B cell (primary cell): ENCODE measurements around the gene RBMS3. TPM values are rescaled to one million over a fixed set of nuclear protein-coding genes. Genes with fewer than 3 reads are reported as not detected.

Source experiments
- ATAC-seq: fragments of 200-7000 bp; cut with Tn5 transposase; one replicate; pipeline ENCODE4 v1.10.0; 2021; ENCODE audit warnings: low read depth, mild to moderate bottlenecking, moderate number of reproducible peaks, moderate library complexity
- CTCF ChIA-PET: fragments of 350-600 bp; sonication (Branson Sonifier 250); formaldehyde crosslinking; loops from one replicate; lab custom pipeline; 2021; ENCODE audit warnings: antibody characterized with exemption, inconsistent platforms; lab: Charles Lee
- POLR2A ChIA-PET: fragments of 350-600 bp; sonication (Branson Sonifier 250); formaldehyde crosslinking; loops from one replicate; lab custom pipeline; 2021; ENCODE audit warnings: antibody characterized with exemption; lab: Charles Lee
- DNase-seq: peaks from one replicate; pipeline ENCODE4 v3.0.0; 2013
- H2AFZ ChIP-seq: 2 replicates; pipeline ENCODE4 v1.6.1; 2012; ENCODE audit warnings: mild to moderate bottlenecking, low read depth, low read length; ENCODE audit not compliant: insufficient read depth, poor library complexity, severe bottlenecking
- H3K27ac ChIP-seq, 2 donors: 1 replicate in 1 of 2; 2 replicates in 1 of 2; pipeline ENCODE4 v1.5.1; 2012 to 2013; ENCODE audit warnings: low read length in 2 of 2, mild to moderate bottlenecking in 2 of 2, moderate library complexity in 1 of 2
- H3K27me3 ChIP-seq, 4 experiments: fragments of 200-600 bp in 1 of 4; sonication (generic) in 1 of 4; replicated peaks in 1 of 4; 1 replicate in 2 of 4; 2 replicates in 2 of 4; pipeline versions ENCODE4 v1.6.1 to v1.7.0; 2013 to 2016; ENCODE audit warnings: low read length in 3 of 4, mild to moderate bottlenecking in 2 of 4, mixed read lengths in 1 of 4, moderate library complexity in 1 of 4; ENCODE audit not compliant: insufficient read depth in 4 of 4, control insufficient read depth in 3 of 4; ENCODE audit errors: control extremely low read depth in 1 of 4
- H3K36me3 ChIP-seq, 2 experiments: replicated peaks in 1 of 2; 1 replicate in 1 of 2; 2 replicates in 1 of 2; pipeline versions ENCODE4 v1.6.1 to v1.7.1; 2013; ENCODE audit warnings: low read length in 1 of 2; ENCODE audit not compliant: insufficient read depth in 2 of 2, control insufficient read depth in 1 of 2; ENCODE audit errors: control extremely low read depth in 1 of 2, extremely low read depth in 1 of 2
- H3K4me1 ChIP-seq, 2 donors: fragments of 200-600 bp in 1 of 2; sonication (generic) in 1 of 2; 1 replicate in 1 of 2; 2 replicates in 1 of 2; pipeline versions ENCODE4 v1.5.1 to v1.6.1; 2013 to 2017; ENCODE audit warnings: low read length in 2 of 2; ENCODE audit not compliant: control insufficient read depth in 2 of 2, insufficient read depth in 2 of 2
- H3K4me2 ChIP-seq: replicated peaks from 2 replicates; pipeline ENCODE3; 2012; ENCODE audit warnings: mild to moderate bottlenecking, low read depth, low read length; ENCODE audit not compliant: poor library complexity, severe bottlenecking
- H3K4me3 ChIP-seq, 5 experiments: fragments of 200-600 bp in 1 of 5; sonication (generic) in 1 of 5; 1 replicate in 3 of 5; 2 replicates in 2 of 5; pipeline versions ENCODE4 v1.5.1 to v1.7.0; 2011 to 2016; ENCODE audit warnings: low read length in 4 of 5, mild to moderate bottlenecking in 4 of 5, low read depth in 2 of 5, control low read depth in 1 of 5, moderate library complexity in 1 of 5; ENCODE audit not compliant: insufficient read depth in 1 of 5; ENCODE audit errors: control extremely low read depth in 1 of 5, extremely low read depth in 1 of 5
- H3K79me2 ChIP-seq: fragments of 200-600 bp; sonication (generic); one replicate; pipeline ENCODE4 v1.6.0; 2016; ENCODE audit warnings: low read length; ENCODE audit not compliant: control insufficient read depth, insufficient read depth
- H3K9ac ChIP-seq: fragments of 200-600 bp; sonication (generic); 2 replicates; pipeline ENCODE4 v1.6.1; 2017; ENCODE audit warnings: mild to moderate bottlenecking, low read length, moderate library complexity
- H3K9me3 ChIP-seq, 3 donors: one replicate each; pipeline versions ENCODE4 v1.6.1 to v1.7.1; 2013; ENCODE audit warnings: low read length in 2 of 3; ENCODE audit not compliant: control insufficient read depth in 2 of 3, insufficient read depth in 1 of 3; ENCODE audit errors: control extremely low read depth in 1 of 3
- H4K20me1 ChIP-seq: 2 replicates; pipeline ENCODE4 v1.6.0; 2012; ENCODE audit warnings: mild to moderate bottlenecking, low read length; ENCODE audit not compliant: insufficient read depth, control insufficient read depth, poor library complexity, severe bottlenecking
- H3K27ac Mint-ChIP-seq: one replicate; pipeline ENCODE4 v1.8.0; 2021; ENCODE audit warnings: mixed read lengths
- H3K27me3 Mint-ChIP-seq: one replicate; pipeline ENCODE4 v1.8.0; 2021; ENCODE audit warnings: mixed read lengths
- H3K4me1 Mint-ChIP-seq: one replicate; pipeline ENCODE4 v1.8.0; 2021; ENCODE audit warnings: mixed read lengths
- H3K4me3 Mint-ChIP-seq: one replicate; pipeline ENCODE4 v1.8.0; 2021; ENCODE audit warnings: mixed read lengths
- H3K9me3 Mint-ChIP-seq: one replicate; pipeline ENCODE4 v1.8.0; 2022; ENCODE audit warnings: mixed read lengths; ENCODE audit not compliant: insufficient read depth
- CTCF ChIP-seq: fragments of 200-600 bp; IDR thresholded peaks from one replicate; pipeline ENCODE4 v1.8.0; 2022; ENCODE audit warnings: antibody characterized with exemption, mild to moderate bottlenecking
- EZH2 ChIP-seq: IDR thresholded peaks from 2 replicates; pipeline ENCODE4 v1.6.1; 2012; ENCODE audit warnings: borderline replicate concordance, low read depth, mild to moderate bottlenecking, moderate library complexity, low read length; ENCODE audit not compliant: insufficient read depth, poor library complexity, severe bottlenecking
- WGBS: methylation state at CpG from one replicate; pipeline ENCODE4 v1.1.5; 2013; ENCODE audit warnings: missing lambda C conversion rate; ENCODE audit not compliant: insufficient coverage; 5-methylcytosine and 5-hydroxymethylcytosine counted together
- intact Hi-C: fragments of 100-400 bp; cut with micrococcal nuclease; formaldehyde crosslinking; loops from one replicate; pipeline ENCODE4 v1.10.0; 2022
- polyA plus RNA-seq: library from polyadenylated mRNA; depleted of rRNA; stranded (reverse); fragments of >200 nt; gene quantifications from 2 replicates; pipeline ENCODE4 v1.2.3, GENCODE V29; 2012
- total RNA-seq, 2 donors: library from RNA; stranded (reverse); fragments of 120-200 nt in 1 of 2; gene quantifications; 1 replicate in 1 of 2; 2 replicates in 1 of 2; pipeline versions ENCODE4 v1.2.3 to v1.2.4, GENCODE V29; 2013 to 2022

The RBMS3 gene
- total and polyA plus RNA-seq, 2 donors (not counting 1 experiment from before 2014, with no cell fraction given), result not detected

- no peak for DNase-seq
- intact Hi-C loops, result no loop called here
- H3K4me1 ChIP-seq, result no peaks in the 10 kb centered on the region
- no peaks in the 10 kb centered on the region for H4K20me1 ChIP-seq
- Mint-ChIP-seq H3K4me1 (no peaks in the 10 kb centered on the region), H3K9me3 (no peaks in the 10 kb centered on the region), H3K27me3 (peaks cover 9% of the 10 kb centered on the region), H3K4me3 (no peak overlapping the region), H3K27ac (no peak overlapping the region)
- H3K27me3 ChIP-seq, result peaks cover 0 to 4% (median 0%) of the 10 kb centered on the region in 4 experiments
- no peak overlapping the region for H3K4me3 ChIP-seq
- no peaks in the 10 kb centered on the region for H3K36me3 ChIP-seq
- TF ChIP-seq EZH2, result no peak
- TF ChIP-seq CTCF, result no peak
- no peaks in the 10 kb centered on the region for H3K79me2 ChIP-seq
- ATAC-seq, result no peak
- H3K9ac ChIP-seq, result no peak overlapping the region
- CTCF ChIA-PET, result no interaction called here
- H3K27ac ChIP-seq, result no peak overlapping the region
- POLR2A ChIA-PET, result no interaction called here
- H2AFZ ChIP-seq, result no peak overlapping the region
- H3K9me3 ChIP-seq, result no peaks in the 10 kb centered on the region
- H3K4me2 ChIP-seq, result no peak overlapping the region
Observed at GRCh38 chr3:29991198-29991597, 710.3 kb downstream of the RBMS3 start.

- WGBS, result no CpG with 5 or more reads among the region's 1 CpG
- Histone ChIP-seq H3K36me3 (no peaks in the 10 kb centered on the region), H3K79me2 (no peaks in the 10 kb centered on the region), H3K4me1 (no peaks in the 10 kb centered on the region), H3K9ac (no peak overlapping the region), H3K4me2 (no peak overlapping the region), H3K27me3 (no peaks in the 10 kb centered on the region), H4K20me1 (no peaks in the 10 kb centered on the region), H3K27ac (no peak overlapping the region), H3K4me3 (no peak overlapping the region), H3K9me3 (no peaks in the 10 kb centered on the region), H2AFZ (no peak overlapping the region)
- ATAC-seq (no peak), DNase-seq (no peak)
- no peaks in the 10 kb centered on the region for H3K9me3 Mint-ChIP-seq
- intact Hi-C loops, result no loop called here
- no peaks in the 10 kb centered on the region for H3K4me1 Mint-ChIP-seq
- H3K27ac Mint-ChIP-seq, result no peak overlapping the region
- no peak overlapping the region for H3K4me3 Mint-ChIP-seq
- H3K27me3 Mint-ChIP-seq, result peaks cover 2% of the 10 kb centered on the region
- CTCF ChIA-PET, result interaction anchor here (1.3 to 1.4 kb wide), 2 partner anchors 10 to 40 kb away, joined by 3 to 6 read pairs; no protein-coding TSS in a partner anchor
- POLR2A ChIA-PET, result no interaction called here
- TF ChIP-seq EZH2, result no peak
- no peak for TF ChIP-seq CTCF
Observed at GRCh38 chr3:30002797-30003196, 721.9 kb downstream of the RBMS3 start.
